Stimulated activated CD4-positive, alpha-beta T cell treated with anti-CD3 and anti-CD28 coated beads, Interleukin-2, amount 100 ng/mL, for 4 hours (primary cell): ENCODE measurements around the gene ZNF839.
A peak's percentile ranks its signal among the peaks of the same experiment; 100 is the strongest.
"Not testable (repeated sequence)": the region's sequence is repeated elsewhere in the genome, so short reads cannot be mapped to it uniquely, and the experiment has no call there.

Experiments
- DNase-seq: peaks from one replicate; pipeline ENCODE4 v3.0.0-alpha.2; 2020; ENCODE audit warnings: low read depth

The ZNF839 gene

DNA sequence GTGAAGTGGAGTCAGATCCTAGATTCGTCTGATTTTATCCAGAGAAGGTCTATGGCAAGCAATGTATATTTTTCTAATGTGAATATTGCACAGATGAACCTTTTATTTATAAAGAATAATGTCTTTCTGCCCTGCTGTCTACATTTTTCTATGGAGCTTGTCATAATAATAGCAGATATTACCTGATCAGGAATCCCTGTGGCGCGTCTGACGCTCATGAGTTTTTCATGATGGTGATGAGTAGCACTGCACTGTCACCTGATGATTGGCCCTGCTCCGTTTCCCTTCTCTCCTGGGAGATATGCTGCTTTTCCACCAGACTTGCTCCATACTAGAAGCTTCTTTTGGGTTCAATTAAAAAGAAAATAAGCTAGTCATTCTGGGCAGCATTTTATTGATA, 22.7 kb downstream of the ZNF839 start:
- DNase-seq, result no peak

DNA sequence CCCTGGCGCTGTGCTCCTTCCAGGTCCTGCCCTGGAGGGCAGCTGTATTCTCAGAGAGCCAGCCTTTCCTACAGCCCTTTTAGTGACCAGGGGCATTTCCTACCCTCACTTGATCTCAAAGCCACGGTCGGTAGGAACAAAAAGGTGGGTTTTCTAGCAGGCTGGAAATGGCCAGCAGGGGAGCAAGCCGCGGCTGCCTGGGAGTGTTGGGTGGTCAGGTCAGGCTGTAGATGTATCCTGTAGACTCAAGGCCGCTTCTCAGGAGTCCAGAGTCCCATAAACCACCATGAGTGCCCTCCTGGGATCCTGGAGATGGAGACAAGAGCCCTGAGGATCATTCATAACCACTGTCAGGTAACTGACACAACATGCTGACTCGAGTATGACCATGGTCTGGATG, 24.5 kb downstream of the ZNF839 start:
- DNase-seq, result no peak

DNA sequence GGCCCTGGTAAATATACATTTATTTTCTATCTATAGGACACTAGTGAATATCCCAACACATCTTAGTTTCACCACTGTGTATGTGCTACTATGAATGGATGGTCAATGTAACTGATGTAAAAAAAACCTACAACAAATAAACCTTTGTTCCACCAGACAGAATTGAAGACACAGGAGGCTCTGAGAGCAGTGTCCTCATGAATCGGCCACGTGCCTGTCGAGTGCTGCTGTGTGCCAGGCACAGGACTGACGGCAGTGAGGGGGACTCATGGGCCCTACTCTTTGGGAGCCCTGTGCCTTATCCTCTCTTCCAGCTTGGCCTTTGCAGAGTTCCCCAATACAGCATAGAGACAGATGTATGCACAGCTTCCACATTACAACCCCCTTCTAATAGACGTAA, 24.9 kb downstream of the ZNF839 start:
- DNase-seq, result no peak

- DNase-seq, result no peak
These were observed 25.7 kb downstream of the ZNF839 start for GRCh38 chr14:102345232-102345631.

GRCh38 chr14:102346645-102347044, 27.1 kb downstream of the ZNF839 start:
- no peak for DNase-seq

DNA sequence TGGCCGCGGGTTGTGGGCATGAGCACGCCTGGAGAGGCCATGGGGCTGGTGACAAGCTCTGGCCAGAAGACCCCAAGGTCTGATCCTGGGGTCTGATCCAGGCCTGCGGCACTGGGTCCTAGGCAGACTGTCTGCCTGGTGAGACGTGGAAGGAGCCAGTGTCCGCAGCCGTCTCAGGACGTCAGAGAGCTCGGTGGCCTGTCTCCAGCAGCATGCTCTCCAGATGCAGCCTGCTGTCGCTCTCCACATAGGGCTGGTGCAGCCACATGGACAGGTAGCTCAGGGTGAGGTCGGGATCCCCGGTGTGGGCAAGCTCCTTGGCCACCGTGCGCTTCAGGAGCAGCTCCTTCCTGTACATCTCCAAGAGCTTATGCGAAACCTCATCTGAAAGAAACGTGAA, 28.8 kb downstream of the ZNF839 start:
- DNase-seq, result no peak

GRCh38 chr14:102351023-102351422, 31.5 kb downstream of the ZNF839 start:
- no peak for DNase-seq

DNA sequence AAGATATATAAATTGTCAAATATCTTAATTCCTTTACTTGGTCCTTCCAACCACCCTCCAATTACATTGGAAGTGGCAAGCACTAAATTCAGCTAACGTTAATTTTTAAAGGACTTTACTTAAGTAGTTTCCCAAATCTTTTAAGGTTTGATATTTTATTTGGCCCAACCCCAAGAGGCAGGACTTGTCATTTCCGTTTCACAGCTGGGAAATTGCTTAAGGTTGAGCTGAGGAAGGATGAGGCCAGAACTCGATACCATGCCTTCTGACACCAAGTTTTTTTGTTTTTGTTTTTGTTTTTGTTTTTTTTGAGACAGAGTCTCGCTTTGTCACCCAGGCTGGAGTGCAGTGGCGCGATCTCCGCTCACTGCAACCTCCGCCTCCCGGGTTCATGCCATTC, 32.0 kb downstream of the ZNF839 start:
- not testable (repeated sequence) for DNase-seq

DNA sequence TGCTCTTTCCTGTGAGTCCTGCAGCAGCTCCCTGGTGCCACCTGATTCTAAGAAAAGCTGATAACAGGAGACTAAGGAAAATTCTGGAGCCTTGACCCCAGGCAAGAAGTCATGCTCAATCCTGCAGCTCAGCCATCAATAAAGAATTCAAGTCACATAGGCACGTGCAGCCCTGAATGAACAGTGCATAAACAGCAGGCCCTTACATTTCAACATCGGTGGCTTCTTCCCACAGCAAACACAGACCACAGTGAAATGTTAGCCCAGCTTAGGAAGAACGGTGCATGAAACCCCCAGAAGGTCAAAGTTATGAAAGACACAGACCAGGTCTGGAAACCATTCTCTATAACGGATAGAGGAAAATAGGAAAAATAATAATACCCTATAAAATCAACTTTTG, 32.7 kb downstream of the ZNF839 start:
- no peak for DNase-seq

- DNase-seq, result no peak
These were observed 33.6 kb downstream of the ZNF839 start for GRCh38 chr14:102353126-102353619.

DNA sequence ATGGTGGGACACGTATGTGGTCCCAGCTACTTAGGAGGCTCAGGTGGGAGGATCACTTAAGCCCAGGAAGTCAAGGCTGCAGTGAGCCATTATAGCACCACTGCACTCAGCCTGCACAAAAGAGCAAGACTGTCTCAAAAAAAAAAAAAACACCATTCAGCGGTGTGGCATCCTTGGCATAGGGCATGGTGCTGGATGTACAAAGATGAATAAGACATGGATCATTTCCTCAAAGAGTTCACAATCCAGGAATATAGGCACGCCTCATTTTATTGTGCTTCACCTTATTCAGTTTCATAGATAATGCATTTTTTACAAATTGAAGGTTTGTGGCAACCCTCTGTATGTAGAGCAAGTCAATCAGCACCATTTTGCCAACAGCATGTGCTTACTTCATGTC, 36.7 kb downstream of the ZNF839 start:
- DNase-seq, result no peak

DNA sequence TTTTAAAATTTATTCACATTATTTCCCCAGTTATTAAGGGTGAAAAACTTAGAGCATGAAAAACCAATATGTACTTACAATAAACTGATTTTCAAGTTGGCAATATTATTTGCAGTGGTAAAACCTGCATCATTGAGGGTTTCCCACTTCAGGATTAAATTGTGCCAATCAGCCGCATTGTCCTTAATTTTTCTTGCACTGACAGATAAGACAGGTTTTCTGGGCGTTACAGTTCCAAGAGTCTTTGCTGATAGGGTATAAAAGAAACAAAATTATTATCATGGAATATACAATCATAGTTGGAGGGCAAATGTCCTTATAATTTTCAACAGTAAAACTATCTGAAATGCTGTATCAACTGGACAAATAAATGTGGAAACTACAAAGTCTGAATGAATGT, 39.8 kb downstream of the ZNF839 start:
- no peak for DNase-seq

GRCh38 chr14:102360388-102360787, 40.8 kb downstream of the ZNF839 start:
- DNase-seq, result no peak

GRCh38 chr14:102362084-102362483, 42.5 kb downstream of the ZNF839 start:
- DNase-seq, result no peak

GRCh38 chr14:102362545-102363181, 43.1 kb downstream of the ZNF839 start, which contains the start of the genes CINP and TECPR2:
Gene CINP (minus strand): TSS chr14:102362890. CDS start chr14:102362851, 39 bp downstream.
Gene TECPR2 (plus strand): TSS chr14:102362941. CDS start chr14:102376722, 13,781 bp downstream.
- DNase-seq, result peak; percentile 95

GRCh38 chr14:102363182-102363943, 43.8 kb downstream of the ZNF839 start:
- no peak for DNase-seq

DNA sequence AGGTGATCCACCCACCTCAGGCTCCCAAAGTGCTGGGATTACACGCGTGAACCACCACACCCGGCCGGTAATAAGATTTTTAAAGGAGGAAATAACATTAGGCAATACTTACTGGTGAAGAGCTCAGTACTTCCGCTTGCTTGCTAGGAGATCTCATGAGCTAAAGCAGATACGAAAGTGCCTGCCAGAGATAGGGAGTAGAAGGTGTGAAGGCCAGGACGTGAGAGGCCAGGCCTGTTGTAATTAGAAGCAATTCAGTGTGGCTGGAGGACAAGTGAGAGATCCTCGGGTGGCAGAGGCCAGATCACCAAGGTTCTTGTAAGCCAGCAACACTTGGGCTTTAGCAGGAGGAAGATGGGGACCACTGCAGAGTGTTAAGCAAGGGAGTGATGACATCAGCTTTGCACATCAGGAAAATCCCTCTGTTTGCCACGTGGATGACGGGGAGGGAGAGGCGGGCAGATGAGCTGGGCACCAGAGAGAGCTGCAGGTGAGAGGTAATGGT, 50.8 kb downstream of the ZNF839 start:
- DNase-seq, result no peak

GRCh38 chr14:102371361-102371760, 51.8 kb downstream of the ZNF839 start:
- no peak for DNase-seq

- DNase-seq, result no peak
These were observed 53.6 kb downstream of the ZNF839 start for GRCh38 chr14:102373110-102373509.

GRCh38 chr14:102374264-102374663, 54.7 kb downstream of the ZNF839 start:
- no peak for DNase-seq

GRCh38 chr14:102375119-102375518, 55.6 kb downstream of the ZNF839 start:
- DNase-seq, result no peak

DNA sequence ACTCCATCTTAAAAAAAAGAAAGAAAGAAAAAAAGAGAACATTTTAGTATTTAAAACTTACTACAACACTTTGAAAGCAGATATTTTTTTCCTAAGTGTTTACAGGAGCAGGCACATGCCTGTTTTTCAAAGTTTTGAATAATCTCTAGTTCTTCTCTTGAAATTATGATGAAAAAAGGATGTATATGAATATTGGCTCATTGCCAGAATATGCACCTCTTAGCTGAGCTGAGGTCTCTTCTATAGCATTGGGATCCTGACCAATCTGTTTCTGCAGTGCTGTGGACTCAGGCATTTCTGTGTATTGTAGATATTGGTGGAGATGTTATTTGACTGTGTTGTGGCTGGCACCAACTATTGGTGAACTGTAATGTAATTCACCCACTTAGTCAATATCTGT, 58.1 kb downstream of the ZNF839 start:
- DNase-seq, result no peak

DNA sequence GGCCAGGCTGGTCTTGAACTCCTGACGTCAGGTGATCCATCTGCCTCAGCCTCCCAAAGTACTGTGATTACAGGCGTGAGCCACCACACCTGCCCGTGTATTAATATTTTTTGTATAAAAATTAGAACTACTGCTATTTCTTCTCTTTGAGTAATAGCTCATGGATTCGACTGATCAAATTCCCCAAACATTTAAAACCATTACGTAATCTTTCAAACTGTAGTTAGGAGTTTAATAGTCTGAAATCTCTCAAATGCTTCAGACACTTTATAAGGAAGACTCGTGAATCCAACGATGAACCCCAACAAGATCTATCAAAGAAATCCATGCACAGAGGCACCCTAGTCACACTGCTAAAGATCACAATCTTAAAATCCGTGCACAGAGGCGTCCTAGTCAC, 59.3 kb downstream of the ZNF839 start:
- no peak for DNase-seq
